ENCODE results near the gene C17orf50.

Gene C17orf50

DNA sequence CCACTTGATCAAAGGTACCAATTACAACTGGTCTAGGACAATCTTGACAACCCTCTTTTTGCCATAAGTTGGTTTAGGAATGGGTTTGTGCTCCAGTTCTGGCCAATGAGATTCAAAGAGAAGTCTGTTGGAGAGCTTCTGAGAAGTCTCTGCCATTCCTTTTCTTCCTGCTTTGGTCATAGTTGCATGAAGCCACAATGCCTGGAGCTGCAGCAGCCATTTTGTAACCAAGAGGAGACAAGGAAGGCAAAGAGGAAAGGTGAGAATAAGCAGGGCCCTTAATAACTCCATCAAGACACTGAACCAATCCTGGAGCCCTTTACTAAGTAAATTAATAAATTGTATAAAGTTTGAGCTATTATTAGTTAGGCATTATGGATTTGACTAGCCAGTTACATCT lies 3.4 kb upstream of the C17orf50 start:
- no peak for DNase-seq

- DNase-seq: no peak
Observed at GRCh38 chr17:35761601-35762000, 914 bp downstream of the C17orf50 start.

- DNase-seq: no peak
Observed at GRCh38 chr17:35763767-35764122, 3.1 kb downstream of the C17orf50 start.

GRCh38 chr17:35764123-35764991 lies 3.7 kb downstream of the C17orf50 start:
- DNase-seq: peak; percentile 85

GRCh38 chr17:35765086-35765710 lies 4.5 kb downstream of the C17orf50 start:
- DNase-seq: no peak

- DNase-seq: no peak
Observed at GRCh38 chr17:35765756-35766488, 5.2 kb downstream of the C17orf50 start.

- DNase-seq: no peak
Observed at GRCh38 chr17:35766489-35766877, 5.8 kb downstream of the C17orf50 start.

- DNase-seq: no peak
Observed at GRCh38 chr17:35766903-35767510, 6.3 kb downstream of the C17orf50 start.

DNA sequence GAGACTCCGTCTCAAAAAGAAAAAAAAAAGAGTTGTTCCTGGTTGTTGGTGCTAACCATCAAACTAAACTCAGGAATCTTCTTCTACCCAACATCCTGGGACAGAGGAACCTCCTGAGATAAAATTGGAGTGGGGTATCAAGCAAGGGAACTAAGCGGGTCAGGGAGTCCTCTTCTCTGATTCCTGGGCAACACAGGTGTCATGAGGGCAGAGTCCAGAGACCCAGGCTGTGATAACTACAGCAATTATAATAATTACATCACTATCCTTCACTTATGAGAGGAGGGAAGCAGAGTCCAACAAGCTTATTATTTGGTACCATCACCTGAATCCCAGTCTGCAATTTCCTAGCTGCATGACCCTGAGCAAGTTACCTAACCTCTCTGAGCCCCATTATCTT lies 8.1 kb downstream of the C17orf50 start:
- no peak for DNase-seq

GRCh38 chr17:35769895-35770486 lies 9.3 kb downstream of the C17orf50 start:
- no peak for DNase-seq

GRCh38 chr17:35773129-35773528 lies 12.4 kb downstream of the C17orf50 start:
- DNase-seq: no peak

- DNase-seq: no peak
Observed at GRCh38 chr17:35773679-35774425, 13.2 kb downstream of the C17orf50 start.

- no peak for DNase-seq
Observed at GRCh38 chr17:35774499-35774898, 13.8 kb downstream of the C17orf50 start.

GRCh38 chr17:35775039-35775438 lies 14.4 kb downstream of the C17orf50 start:
- no peak for DNase-seq

DNA sequence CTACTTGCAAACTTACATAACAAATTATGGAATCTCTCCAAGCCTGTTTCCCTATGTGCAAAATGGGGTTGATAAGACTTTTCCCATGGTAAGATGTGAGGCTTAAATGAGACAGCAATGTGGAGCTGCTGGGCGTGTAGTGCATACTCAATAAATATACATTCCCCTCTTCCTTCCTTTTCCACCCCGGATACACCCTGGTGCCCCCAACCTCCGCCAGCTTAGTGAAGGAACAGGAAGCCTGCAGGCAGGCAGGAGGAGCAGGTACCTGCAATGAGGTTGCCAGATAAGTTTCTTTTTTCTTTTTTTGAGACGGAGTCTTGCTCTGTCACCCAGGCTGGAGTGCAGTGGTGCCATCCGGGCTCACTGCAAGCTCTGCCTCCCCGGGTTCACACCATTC lies 14.9 kb downstream of the C17orf50 start:
- DNase-seq: no peak

DNA sequence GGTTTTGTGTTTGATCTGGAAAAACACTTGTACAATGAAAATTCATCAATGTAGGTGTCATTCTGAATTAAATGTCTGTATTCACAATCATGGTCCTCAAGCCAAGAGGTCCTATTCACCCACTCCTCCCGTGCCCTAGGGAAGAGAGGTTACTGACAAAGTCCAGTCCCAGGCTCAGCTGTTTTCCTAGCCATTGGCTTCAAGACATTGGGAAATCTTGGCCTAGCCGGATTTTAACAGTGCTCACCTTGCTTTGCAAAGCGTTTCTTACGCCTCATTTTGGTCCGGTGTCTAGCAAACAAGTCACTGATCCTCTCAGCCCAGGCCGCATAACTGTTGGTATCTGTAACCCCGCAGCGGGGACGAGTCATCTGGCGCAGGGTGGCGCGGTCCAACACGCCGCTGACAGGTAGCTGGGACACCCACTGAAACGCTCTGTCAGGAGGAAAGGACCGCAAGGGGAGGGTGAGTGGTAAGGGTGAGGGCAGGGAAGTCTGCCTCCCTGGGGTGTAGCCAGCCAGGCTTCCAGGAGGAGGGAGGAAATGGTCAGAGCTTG lies 18.0 kb downstream of the C17orf50 start:
- no peak for DNase-seq

DNA sequence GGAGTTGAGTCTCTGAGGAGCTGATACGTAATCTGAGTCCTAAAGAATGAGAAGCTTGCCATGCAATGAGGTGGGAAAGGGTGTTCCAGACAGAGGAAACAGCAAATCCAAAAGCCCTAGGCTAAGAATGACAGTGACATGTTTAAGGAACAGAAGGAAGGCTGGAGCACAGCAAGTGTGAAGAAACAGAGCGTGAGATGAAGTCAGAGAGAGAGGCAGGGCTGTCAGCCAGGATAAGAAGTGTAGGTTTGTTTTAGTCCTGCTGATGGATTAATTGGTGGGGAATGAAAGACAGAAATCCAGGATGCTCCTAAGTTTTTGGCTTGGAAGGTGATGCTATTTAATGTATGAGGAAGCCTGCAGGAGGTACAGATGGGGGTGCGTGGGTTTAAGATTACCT lies 20.3 kb downstream of the C17orf50 start:
- no peak for DNase-seq

DNA sequence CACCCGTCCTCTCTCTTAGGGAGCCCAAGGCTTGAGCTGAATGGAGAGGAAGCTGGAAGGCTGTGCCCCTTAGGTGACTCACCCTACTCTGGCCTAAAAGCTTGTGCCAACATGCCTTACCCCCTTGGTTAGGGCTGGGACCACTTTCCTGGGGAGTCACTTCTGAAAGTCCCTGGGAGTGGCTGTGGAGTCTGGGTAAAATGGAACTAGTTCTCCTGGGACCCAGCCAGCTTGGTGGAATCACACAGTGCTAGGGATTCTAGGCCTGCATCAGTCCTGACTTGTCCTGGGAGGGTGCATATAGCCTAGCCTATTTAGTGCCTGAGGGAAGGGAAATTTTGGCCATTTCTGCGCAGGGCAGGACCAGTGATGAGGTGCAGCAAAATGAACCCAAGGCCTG lies 24.2 kb downstream of the C17orf50 start:
- no peak for DNase-seq

GRCh38 chr17:35786941-35787432 lies 26.3 kb downstream of the C17orf50 start:
- no peak for DNase-seq

- no peak for DNase-seq
Observed at GRCh38 chr17:35788477-35789368, 28.0 kb downstream of the C17orf50 start.

DNA sequence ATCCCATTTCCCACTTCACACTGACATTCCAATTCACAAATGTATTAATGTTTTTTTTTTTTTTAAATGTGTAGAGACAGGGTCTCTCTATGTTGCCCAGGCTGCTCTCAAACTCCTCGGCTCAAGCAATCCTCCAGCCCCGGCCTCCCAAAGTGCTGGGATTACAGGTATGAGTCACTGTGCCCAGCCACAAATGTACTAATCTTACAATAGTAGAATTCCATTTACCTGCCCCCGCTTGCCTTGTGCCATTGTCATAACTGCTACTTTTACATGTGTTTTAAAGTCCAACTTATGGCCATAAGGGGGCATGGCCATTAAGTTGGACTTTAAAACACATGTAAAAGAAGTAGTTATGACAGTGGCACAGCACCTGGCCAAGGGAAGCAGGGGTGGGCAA lies 30.2 kb downstream of the C17orf50 start:
- DNase-seq: no peak
